OCI-LY7 (cell line): ENCODE data around the gene CCDC15. TPM values are rescaled to one million over a fixed set of nuclear protein-coding genes. Genes with fewer than 3 reads are reported as not detected.

ENCODE experiments used
- BruUV-seq: library from RNA; stranded (reverse); fragments of 400-500 nt; replicated peaks from 2 replicates; lab custom pipeline; 2021; lab: Mats Ljungman, UMichigan
- CTCF ChIA-PET: fragments of 300-600 bp; sonication (Branson Sonifier 250); formaldehyde crosslinking; loops from one replicate; lab custom pipeline; 2022; ENCODE audit warnings: antibody characterized with exemption; ENCODE audit not compliant: unreplicated experiment; lab: Charles Lee
- POLR2A ChIA-PET: fragments of 300-600 bp; sonication (Branson Sonifier 250); formaldehyde crosslinking; loops from one replicate; lab custom pipeline; 2022; ENCODE audit warnings: antibody characterized with exemption; lab: Charles Lee
- DNase-seq: peaks from one replicate; pipeline ENCODE4 v3.0.0-alpha.2; 2015; ENCODE audit warnings: low spot score
- H2AFZ ChIP-seq: fragments of 200-600 bp; sonication (generic), shearing (Covaris generic); 2 replicates; pipeline ENCODE4 v1.6.1; 2014; ENCODE audit warnings: mild to moderate bottlenecking, antibody characterized with exemption, low read length, moderate library complexity
- H3K27ac ChIP-seq: fragments of 200-600 bp; sonication (generic); 2 replicates; pipeline ENCODE4 v1.5.1; 2014; ENCODE audit warnings: mixed run types, low read depth, mild to moderate bottlenecking, moderate library complexity, low read length, inconsistent platforms; ENCODE audit not compliant: poor library complexity, severe bottlenecking
- H3K36me3 ChIP-seq: fragments of 200-600 bp; sonication (generic); 2 replicates; pipeline ENCODE4 v1.6.1; 2014; ENCODE audit warnings: mild to moderate bottlenecking, antibody characterized with exemption, low read length, moderate library complexity, mixed read lengths; ENCODE audit not compliant: insufficient read depth
- H3K4me1 ChIP-seq: fragments of 200-600 bp; sonication (generic); 2 replicates; pipeline ENCODE4 v1.5.1; 2014; ENCODE audit warnings: mild to moderate bottlenecking, low read length; ENCODE audit not compliant: insufficient read depth, poor library complexity, severe bottlenecking
- H3K4me2 ChIP-seq: fragments of 200-600 bp; sonication (generic); 2 replicates; pipeline ENCODE4 v1.6.1; 2014; ENCODE audit warnings: mild to moderate bottlenecking, low read length
- H3K4me3 ChIP-seq: fragments of 200-600 bp; sonication (generic); 2 replicates; pipeline ENCODE4 v1.5.1; 2014; ENCODE audit warnings: mild to moderate bottlenecking, low read depth, low read length; ENCODE audit not compliant: poor library complexity, severe bottlenecking
- H3K79me2 ChIP-seq: fragments of 200-600 bp; sonication (generic); 2 replicates; pipeline ENCODE4 v1.6.1; 2016; ENCODE audit warnings: low read depth, mild to moderate bottlenecking, low read length, moderate library complexity, mixed read lengths; ENCODE audit not compliant: insufficient read depth
- H3K9me2 ChIP-seq: fragments of 200-600 bp; sonication (generic); 2 replicates; pipeline ENCODE4 v1.6.1; 2016; ENCODE audit warnings: mild to moderate bottlenecking, low read length, mixed read lengths; ENCODE audit not compliant: insufficient read depth
- H3K9me3 ChIP-seq: fragments of 200-600 bp; sonication (generic); 2 replicates; pipeline ENCODE4 v1.6.1; 2014; ENCODE audit warnings: mild to moderate bottlenecking, mixed run types, low read length, mixed read lengths
- H4K20me1 ChIP-seq: fragments of 200-600 bp; sonication (generic); 2 replicates; pipeline ENCODE4 v1.6.1; 2014; ENCODE audit warnings: mild to moderate bottlenecking, antibody characterized with exemption, low read length, moderate library complexity, mixed read lengths; ENCODE audit not compliant: insufficient read depth
- EZH2phosphoT487 ChIP-seq: fragments of 200-600 bp; sonication (generic); IDR thresholded peaks from 2 replicates; pipeline ENCODE4 v1.6.1; 2018; ENCODE audit warnings: low read depth, borderline replicate concordance, mild to moderate bottlenecking, mixed run types, antibody characterized with exemption, low read length, moderate library complexity, mixed read lengths
- intact Hi-C: fragments of 100-400 bp; cut with micrococcal nuclease; formaldehyde crosslinking; loops from one replicate; pipeline ENCODE4 v1.10.0; 2022; ENCODE audit not compliant: unreplicated experiment
- total RNA-seq, 2 experiments: library from RNA; depleted of rRNA in 1 of 2; stranded (reverse); fragments of >200 nt in 1 of 2; shearing (Covaris generic) in 1 of 2; gene quantifications; 2 replicates each; pipeline ENCODE4 v1.2.3, GENCODE V29; 2014 to 2022
- TF ChIP-seq, protein P1 (sequence below): fragments of 200-600 bp; sonication (generic); conservative IDR thresholded peaks from 2 replicates; pipeline ENCODE4 v1.5.1; 2014; ENCODE audit warnings: mild to moderate bottlenecking, antibody characterized with exemption, low read length, moderate library complexity, mixed read lengths

Gene CCDC15
- total RNA-seq, 2 experiments from 2014 or later, result 9.6 to 10.6 TPM

DNA sequence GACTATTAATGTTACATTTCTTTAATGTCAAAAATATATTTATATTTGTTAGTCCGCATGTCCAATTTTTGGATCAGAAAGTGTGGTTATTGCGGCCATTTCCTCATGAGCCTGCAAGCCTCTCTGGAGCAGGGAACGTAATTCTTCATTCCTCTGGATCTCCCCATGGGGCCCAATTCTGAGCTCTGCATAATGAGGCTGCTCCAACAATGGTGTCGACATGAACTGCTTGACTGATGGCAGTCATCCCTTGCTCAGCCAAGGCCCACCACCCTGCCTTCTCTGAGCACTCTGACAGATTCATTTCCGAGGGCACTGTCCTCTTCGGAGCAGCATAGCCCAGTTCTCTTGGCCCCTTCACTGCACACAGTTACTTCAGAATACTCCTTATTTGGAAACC lies 15.0 kb upstream of the CCDC15 start:
- no peaks in the 10 kb centered on the region for H3K4me1 ChIP-seq
- H3K79me2 ChIP-seq, result no peaks in the 10 kb centered on the region
- intact Hi-C loops, result no loop called here
- H4K20me1 ChIP-seq, result no peaks in the 10 kb centered on the region
- no peaks in the 10 kb centered on the region for H3K9me3 ChIP-seq
- no peak overlapping the region for H3K4me2 ChIP-seq
- H3K9me2 ChIP-seq, result no peaks in the 10 kb centered on the region
- BruUV-seq, result no TSS peak
- no peak overlapping the region for H2AFZ ChIP-seq
- no peak overlapping the region for H3K4me3 ChIP-seq
- ChIA-PET CTCF (no interaction called here), POLR2A (interaction anchor here (1.1 kb wide), 1 partner anchor 230 kb away, joined by 4 read pairs; no protein-coding TSS in a partner anchor)
- no peak overlapping the region for H3K27ac ChIP-seq
- TF ChIP-seq, protein P1, sequence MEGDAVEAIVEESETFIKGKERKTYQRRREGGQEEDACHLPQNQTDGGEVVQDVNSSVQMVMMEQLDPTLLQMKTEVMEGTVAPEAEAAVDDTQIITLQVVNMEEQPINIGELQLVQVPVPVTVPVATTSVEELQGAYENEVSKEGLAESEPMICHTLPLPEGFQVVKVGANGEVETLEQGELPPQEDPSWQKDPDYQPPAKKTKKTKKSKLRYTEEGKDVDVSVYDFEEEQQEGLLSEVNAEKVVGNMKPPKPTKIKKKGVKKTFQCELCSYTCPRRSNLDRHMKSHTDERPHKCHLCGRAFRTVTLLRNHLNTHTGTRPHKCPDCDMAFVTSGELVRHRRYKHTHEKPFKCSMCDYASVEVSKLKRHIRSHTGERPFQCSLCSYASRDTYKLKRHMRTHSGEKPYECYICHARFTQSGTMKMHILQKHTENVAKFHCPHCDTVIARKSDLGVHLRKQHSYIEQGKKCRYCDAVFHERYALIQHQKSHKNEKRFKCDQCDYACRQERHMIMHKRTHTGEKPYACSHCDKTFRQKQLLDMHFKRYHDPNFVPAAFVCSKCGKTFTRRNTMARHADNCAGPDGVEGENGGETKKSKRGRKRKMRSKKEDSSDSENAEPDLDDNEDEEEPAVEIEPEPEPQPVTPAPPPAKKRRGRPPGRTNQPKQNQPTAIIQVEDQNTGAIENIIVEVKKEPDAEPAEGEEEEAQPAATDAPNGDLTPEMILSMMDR, result no peak
- TF ChIP-seq EZH2phosphoT487, result no peak
- no peak for DNase-seq
- no peaks in the 10 kb centered on the region for H3K36me3 ChIP-seq

DNA sequence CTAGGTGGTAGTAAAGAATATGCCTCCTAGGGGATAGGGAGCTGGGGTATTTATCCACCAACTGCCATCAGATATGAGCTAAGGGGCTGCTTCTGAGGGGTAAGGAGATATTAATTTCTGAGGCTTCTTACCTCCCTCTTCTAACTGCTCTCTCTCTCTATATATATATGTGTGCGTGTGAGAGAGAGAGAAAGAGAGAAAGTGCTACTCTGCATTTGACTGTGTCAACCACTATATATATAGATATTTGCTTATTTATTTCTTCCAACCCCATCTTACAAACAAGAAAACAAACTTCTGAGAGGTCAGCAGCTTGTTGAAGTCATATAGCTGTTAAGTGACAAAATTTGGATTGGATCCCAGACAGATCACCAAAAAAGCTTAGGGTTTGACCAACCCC lies 12.3 kb upstream of the CCDC15 start:
- Histone ChIP-seq H4K20me1 (no peaks in the 10 kb centered on the region), H2AFZ (no peak overlapping the region), H3K4me1 (no peaks in the 10 kb centered on the region), H3K9me3 (no peaks in the 10 kb centered on the region), H3K9me2 (no peaks in the 10 kb centered on the region), H3K36me3 (no peaks in the 10 kb centered on the region), H3K4me3 (no peak overlapping the region), H3K4me2 (no peak overlapping the region), H3K79me2 (no peaks in the 10 kb centered on the region), H3K27ac (no peak overlapping the region)
- intact Hi-C loops, result no loop called here
- ChIA-PET CTCF (interaction anchor here (0.5 kb wide), 1 partner anchor 445 kb away, joined by 3 read pairs; no protein-coding TSS in a partner anchor), POLR2A (interaction anchor here (0.5 kb wide), 1 partner anchor 294 kb away, joined by 6 read pairs; no protein-coding TSS in a partner anchor)
- DNase-seq, result no peak
- no TSS peak for BruUV-seq
- no peak for TF ChIP-seq EZH2phosphoT487
- TF ChIP-seq, protein P1, result no peak

DNA sequence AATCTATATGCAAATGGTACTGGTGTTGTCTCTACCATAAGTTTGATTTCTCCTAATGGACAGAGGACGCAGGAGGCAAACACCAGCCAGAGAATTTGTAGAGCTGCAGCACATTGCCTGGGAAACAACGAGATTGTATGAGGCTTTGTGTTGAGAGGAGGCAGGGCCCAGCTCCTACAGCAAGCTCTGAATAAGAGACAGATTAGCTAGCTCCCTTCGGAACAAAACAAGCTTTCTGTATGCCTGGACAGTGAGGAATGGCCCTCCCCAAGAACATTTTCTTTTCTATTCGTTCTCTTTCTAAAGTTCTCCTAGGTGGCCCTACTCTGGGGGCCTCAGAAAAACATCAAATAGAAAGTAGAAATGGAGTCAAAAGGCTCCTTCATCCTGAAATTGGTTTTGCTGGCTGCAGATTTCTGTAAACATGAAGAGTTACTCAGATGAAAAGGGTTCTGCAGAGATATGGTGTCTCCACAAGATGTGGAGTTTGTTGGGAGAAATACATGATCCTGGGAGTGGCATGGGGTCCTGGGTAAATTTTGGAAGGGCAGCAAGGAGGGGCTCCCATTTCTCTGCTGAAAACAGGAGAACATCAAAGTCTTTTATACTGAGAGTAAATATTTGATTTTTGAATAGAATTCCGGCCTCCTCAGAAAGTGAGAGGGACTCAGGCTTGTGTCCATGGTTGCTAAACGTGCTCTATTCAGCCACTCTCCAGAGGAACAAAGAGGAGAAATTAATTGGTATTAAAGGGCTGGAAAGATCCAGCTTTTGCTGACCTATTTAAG lies 11.3 kb upstream of the CCDC15 start:
- intact Hi-C loops, result no loop called here
- no peak overlapping the region for H3K4me3 ChIP-seq
- no peak for TF ChIP-seq EZH2phosphoT487
- TF ChIP-seq, protein P1, result no peak
- H3K79me2 ChIP-seq, result no peaks in the 10 kb centered on the region
- ChIA-PET CTCF (no interaction called here), POLR2A (no interaction called here)
- H3K4me2 ChIP-seq, result no peak overlapping the region
- H3K9me3 ChIP-seq, result no peaks in the 10 kb centered on the region
- H3K27ac ChIP-seq, result no peak overlapping the region
- H3K36me3 ChIP-seq, result no peaks in the 10 kb centered on the region
- no peak overlapping the region for H2AFZ ChIP-seq
- no peak for DNase-seq
- no peaks in the 10 kb centered on the region for H4K20me1 ChIP-seq
- H3K4me1 ChIP-seq, result no peaks in the 10 kb centered on the region
- no TSS peak for BruUV-seq
- no peaks in the 10 kb centered on the region for H3K9me2 ChIP-seq
